HK-2 (cell line): Measurements from ENCODE around the gene CALCOCO1.
"Not testable (repeated sequence)": the region's sequence is repeated elsewhere in the genome, so short reads cannot be mapped to it uniquely, and the experiment has no call there.

Experiments used
- DNase-seq: peaks from one replicate; pipeline ENCODE4 v3.0.0-alpha.2; 2018; ENCODE audit not compliant: unreplicated experiment

CALCOCO1 gene

DNA sequence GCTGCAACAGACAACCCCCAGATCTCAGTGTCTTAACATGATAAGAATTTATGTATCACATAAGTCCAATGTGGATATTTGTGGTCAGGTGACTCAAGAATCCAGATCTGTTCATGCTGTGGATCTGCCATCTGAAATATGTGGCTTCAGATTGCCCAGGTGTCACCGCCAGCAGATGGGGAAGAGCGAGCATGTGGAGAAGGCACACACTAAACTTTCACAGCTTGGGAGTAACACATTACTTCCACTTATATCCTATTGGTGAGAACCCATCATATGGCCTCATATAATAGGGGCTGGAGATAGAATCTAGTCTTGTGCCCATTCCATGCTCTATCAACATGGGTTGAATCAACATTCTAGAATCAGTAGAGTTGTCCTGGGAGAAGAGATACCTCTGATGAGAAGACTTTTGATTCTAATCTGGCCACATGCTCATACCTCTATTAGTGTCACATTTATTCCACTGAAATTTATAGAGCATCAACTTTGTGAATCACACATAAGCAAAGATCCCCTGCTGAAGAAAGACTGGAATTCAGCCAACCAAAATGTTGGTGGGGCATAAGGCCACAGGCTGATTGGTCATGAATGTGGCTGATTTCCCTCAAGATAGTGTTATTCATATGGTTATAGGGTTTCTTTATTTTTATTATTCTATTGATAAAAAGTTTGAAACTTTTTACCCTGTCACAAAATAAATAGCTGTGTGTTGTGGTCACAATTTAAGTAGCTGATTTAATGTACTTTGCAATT lies 6.0 kb upstream of the CALCOCO1 start:
- DNase-seq, result no peak

DNA sequence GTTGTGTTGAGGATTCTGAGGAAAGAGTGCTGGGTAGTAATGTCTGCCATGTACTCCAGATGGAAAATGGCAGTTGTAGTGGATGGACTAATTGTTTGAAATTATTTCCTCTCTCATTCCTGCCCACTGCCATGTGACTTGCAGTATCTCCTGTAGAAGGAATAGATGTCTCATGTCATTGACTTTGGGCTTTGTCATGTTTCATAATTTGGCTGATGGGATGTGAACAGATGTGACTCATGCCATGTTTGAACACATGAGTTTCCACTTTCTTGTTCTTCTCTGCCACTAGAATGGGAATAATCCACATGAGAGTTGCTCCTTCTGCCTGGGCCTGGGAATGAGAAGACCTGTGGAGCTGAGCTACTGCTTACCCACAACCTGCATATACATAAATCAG lies 2.4 kb upstream of the CALCOCO1 start:
- DNase-seq, result no peak

DNA sequence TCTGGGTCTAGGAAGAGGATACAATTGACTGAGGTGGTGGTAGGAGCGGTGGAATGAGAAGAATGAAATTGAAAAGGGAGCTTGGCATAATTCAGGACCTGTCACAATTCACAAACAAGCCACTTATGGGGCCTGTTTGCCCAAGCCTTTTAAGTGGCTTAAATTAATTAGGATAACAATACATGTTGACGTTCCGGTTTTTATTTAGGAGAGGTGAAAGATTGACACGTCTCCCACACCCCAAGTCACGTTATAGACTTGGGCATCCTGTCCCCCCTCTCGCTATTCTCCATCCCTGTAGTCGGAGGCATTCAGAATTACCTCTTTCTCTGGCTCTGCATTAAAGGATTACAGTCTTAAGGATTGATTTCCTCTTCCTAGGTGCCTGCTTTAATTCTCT lies 954 bp upstream of the CALCOCO1 start:
- DNase-seq, result no peak

DNA sequence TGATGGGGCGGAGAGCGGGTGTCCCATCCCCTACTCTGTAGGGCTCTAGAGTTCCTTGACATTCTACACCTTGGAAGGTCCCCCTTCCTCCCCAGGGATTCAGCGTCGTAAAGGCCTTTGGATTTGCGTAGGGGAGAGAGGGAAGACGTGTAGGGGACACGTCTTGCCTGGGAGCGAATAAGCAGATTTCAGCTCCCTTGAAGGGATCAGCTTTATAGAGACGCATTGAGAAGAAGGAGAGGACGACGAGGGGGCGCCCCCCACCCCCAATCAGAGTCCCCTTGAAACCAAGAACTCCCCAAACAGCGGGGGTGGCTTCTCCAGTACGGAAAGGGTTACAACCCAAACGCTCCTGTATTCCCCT lies 324 bp downstream of the CALCOCO1 start:
- DNase-seq, result no peak

DNA sequence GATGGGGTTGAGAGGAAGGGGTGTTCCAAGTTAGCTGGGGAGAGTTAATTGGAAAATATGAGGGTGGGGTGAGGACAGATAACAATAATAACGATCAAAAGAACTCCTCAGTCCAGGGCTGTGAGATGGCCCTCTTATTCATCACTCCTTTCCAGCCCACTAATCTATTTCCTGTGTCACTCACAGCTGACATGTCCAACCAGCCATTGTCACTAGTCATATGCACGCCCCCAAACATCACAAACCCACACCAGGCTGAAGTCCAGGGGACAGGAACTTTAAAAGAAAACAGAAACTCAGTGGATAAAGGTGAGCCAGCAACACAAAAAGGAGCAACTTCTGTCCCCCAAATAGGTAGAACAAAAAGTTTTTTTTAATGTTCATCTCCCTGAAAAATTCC lies 911 bp downstream of the CALCOCO1 start:
- DNase-seq, result no peak

DNA sequence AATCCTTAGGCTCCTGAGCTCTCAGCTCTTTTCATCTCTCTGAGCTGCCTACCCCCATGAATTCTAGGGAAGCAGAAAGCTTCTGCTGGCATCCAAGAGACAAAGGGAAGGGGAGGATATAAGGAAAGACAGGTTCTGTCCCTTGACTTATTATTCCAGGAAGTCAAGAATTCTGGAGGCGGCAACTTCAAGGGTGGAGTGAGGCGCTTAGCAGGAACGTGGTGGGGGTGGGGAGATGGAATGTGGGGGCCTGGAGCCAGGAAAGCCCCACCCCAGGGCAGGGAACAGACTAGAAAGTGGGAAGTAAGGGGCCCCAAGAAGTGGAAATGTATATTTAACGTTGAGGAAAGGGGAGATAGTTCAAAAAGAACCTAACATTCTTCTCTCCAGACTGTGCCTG lies 1.4 kb downstream of the CALCOCO1 start:
- no peak for DNase-seq

DNA sequence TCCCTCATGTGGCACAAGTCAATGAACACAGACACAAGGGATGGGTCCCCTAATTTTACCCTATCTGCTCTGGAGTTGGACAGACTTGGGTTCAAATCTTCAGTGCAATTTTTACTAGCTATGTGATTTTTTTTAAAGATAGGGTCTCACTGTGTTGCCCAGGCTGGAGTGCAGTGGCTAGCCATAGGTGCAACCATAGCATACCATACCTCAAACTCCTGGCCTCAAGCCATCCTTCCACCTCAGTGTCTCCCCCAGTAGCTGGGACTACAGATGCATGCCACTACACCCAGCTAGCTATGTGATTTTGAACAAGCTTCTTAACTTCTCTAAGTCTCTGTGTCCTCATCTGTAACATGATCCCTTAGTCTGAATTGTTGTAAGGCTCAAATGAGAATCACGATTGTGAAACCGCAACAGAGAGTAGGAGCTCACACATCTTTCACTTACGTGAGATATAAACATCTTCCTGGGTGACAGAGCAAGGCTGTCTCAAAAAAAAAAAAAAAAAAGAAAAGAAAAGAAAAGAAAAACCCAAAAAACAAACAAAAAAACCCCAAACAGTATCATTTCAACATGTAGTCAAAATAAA lies 4.7 kb downstream of the CALCOCO1 start:
- no peak for DNase-seq

DNA sequence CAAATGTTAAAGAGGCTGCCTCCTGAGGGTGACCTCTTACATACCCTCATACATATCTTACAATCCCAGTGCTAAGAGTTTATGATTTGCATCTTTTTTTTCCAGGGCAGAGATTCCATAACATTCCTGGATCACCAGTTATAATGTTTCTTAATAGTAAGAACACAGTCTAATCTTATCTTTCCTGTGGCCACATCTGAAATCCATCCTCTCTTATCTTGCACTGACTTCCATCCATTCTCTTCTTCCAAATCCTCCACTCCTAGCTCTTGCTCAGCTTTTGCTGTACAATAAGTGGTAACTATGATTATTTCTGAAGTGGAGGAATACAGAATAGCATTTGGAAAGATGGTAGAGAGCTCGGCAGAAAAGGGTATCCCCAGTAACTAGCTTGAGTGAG lies 6.3 kb downstream of the CALCOCO1 start:
- DNase-seq, result no peak

DNA sequence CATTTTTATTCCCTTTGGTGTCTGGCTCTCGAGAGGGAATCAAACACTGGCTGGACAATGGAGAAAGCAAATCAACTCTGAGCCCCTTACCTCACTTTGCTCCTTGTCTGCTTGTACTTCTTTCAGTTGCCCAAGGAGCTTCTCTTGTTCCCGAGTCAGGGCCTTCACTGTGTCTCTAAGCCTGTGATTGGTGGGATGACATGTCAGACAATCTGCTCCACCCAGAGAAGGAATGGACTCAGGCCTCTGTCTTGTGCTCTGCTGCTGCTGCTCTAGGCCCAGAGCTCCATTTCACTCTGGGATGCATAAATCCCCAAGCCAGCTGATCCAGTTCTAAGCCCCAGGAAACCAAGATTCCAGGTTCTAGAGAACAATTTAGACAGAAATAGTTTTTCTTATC lies 7.6 kb downstream of the CALCOCO1 start:
- DNase-seq, result no peak

DNA sequence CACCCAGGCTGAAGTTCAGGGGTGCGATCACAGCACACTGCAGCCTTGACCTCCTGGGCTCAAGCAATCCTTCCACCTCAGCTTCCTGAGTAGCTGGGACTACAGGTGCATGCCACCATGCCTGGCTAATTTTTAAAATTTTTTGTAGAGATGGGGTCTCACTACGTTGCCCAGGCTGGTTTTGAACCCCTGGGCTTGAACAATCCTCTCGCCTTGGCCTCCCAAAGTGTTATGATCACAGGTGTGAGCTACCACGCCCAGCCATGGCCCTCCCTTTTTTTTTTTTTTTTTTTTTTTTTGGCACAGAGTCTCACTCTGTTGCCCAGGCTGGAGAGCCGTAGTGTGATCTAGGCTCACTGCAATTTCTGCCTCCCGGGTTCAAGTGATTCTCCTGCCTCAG lies 8.7 kb downstream of the CALCOCO1 start:
- not testable (repeated sequence) for DNase-seq

DNA sequence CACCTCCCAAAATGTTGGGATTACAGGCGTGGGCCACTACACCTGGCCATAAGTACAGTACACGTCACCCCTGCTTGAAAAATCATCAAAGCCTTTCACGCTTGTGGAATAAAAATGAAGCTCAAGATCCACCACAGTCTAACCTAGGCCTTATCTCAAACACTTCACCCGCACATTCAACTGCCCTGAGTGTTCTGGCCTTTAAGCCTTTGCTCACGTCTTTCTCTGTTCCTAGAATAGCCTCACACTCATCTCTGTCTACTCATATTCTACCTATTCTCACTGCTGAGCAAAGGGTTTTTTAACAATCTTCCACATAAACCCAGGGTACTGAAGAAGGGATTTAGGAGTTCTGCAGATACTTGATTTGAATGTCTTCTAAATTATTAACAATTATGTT lies 9.9 kb downstream of the CALCOCO1 start:
- DNase-seq, result no peak

DNA sequence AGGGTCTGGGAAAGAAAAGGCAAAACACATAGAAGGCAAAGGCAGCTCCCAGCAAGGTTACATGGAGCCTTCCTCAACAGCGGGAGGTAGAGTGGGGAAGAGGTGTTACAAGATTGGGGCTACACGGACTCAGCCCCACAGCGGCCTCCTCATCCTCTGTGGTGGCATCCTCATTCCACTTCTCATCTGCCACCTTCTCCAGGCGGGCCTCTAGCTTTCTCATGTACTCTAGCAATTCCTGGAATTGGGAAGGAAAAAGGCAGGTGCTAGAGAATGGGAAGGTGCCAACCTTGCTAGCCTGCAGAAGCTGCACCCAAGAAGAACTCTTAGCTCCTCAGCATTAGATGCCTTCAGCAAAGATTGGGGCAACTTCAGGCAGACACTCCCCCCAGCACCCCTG lies 13.2 kb downstream of the CALCOCO1 start:
- DNase-seq, result no peak

DNA sequence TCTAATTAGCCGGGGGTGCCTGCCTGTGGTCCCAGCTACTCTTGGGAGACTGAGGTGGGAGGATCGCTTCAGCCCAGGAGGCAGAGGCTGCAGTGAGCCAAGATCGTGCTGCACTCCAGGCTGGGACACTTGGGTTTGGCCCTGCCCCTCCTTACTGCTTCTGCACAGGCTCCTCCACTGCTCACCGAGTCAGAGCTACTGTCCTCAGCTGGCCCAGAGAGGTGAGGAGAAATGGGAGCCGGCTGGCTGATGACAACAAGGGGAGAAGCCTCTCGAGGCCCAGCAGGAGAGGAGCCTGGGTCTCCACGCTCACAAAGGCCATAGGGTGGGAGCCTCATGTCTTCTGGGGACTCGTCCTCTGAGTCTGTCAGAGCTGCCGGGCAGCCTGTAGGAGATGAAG lies 13.7 kb downstream of the CALCOCO1 start:
- no peak for DNase-seq

DNA sequence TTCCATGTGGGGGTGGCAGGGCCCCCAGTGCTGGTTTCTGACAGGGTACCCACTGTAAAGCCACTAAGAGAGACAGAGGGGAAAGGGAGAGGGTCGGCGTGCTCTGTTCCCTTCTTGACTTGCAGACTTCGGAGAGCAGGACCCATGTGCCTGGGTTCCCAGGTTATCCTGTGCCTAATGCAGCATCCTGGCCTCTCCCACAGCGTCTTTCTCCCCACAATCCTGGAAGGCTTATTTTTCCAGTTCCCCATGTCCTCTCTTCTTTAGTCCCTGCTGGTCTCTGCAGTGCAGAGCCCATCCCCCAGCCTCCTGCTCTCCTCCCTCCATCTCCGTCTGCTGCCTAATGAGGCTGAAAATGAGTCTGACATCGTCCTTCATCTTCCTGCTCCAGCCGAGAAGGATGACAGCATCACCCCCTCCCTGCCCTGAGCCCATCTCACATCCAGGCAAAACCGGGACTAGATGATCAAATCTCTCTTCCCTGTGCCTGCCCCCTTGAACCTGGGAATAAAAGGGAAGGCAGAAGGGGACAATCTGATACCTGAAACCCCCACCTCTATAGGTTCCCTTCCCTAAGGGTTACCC lies 15.1 kb downstream of the CALCOCO1 start:
- no peak for DNase-seq

DNA sequence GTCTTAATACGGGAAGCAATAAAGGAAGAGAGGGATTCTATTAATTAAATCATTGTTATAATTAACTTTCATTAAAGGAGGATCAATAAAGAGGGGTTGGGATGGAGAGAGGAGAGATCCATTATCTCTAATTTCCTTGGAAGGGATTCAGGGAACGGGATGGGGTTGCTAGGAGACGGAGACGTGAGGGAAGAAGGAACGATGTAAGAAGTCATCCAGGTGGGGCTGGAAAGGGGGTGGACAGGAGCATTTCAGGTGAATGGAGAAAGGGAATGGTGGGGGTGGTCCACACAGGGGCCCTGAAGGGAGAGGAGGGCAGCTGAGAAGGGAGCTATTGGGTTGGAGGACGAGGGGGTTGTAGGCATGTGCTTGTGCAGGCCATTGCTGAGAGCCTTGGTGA lies 17.2 kb downstream of the CALCOCO1 start:
- DNase-seq, result no peak

DNA sequence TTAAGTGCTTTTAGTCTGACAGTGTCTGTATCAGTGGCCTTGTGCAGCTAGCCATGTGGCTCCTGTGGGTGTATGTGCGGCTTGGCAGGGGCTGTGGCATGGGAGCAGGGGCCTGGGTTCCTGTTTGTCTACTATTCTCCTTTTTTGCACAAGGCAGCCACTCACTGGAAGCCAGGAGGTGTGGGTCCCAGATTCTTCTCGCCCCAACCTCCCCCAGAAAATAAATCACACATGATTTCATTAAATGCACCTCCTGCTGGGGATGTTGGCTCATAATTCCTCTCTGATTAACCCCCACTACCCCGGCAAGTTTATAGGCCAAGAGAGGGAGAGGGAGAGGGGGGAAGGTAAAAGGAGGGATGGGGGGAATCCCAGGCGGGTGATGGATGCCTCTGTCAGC lies 17.6 kb downstream of the CALCOCO1 start:
- no peak for DNase-seq

DNA sequence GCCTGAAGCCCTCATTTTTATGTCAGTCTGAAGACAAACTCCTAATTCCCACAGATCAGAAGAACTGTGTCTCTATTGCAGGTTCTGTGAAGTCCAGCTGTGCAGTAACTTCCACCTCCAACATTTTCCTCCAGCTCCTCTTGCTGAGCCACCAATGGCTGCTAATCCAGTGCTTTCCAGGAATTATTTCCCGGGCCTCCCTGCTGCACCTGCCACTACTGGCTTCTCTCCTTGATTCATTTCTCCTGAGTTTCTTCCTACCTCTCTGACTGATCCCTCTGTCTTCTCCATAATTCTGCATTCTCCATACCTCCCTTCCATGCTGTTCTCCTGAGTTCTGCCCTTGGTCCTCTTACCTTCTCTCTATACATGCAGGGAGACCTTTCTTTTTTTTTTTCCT lies 21.2 kb downstream of the CALCOCO1 start:
- no peak for DNase-seq

DNA sequence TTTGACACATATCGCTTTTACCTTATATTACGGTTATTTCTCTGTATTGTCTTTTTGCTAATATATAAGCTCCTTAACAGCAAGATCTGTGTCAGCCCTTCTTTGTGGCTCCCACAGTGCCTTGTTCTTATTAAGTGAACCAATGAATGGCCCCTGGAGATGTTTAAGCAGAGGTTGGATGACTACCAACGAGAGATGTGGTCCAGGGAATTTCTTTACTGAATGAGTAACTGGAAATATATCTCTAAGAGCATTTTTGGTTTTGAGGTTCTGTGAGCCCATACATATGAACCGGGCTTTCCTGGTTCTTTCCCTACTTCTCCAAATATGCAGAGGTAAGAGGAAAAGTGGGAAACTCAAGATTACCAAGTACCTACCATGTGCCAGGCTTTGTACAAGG lies 23.5 kb downstream of the CALCOCO1 start:
- DNase-seq, result no peak

DNA sequence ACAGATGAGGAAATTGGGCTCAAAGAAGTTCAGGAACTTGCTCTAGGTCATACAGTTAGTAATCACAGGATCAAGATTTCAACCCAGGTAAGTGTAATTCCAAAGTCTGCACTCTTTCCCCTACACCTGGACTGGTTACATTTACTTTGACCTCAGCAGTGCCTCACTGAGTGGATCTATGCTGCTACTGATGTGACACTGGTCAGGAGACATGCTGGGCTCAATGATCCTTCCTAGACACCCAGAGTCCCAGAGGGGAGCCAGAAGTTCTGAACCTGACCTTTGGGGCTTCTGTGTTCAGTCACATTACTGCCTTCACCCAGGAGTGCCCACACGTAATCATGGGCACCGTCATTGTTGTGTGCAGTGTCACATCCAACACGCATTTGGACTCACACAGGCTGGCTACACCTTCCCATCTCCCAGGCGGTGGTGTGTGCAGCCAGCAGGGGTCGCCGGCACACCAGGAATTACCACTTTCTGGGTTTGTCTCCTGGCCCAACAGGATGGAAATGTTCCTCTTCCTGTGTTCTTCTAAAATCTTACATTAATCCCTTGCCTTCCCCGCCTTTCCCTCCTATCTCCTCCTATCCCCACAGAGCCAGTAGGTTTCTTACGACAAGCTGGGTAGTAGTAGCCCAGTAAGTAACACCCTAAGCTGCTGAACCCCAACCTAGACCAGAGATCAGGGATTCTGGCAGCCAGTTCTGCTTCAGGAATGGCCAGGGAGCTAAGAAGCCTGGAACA lies 25.6 kb downstream of the CALCOCO1 start:
- peak; percentile 75 for DNase-seq

DNA sequence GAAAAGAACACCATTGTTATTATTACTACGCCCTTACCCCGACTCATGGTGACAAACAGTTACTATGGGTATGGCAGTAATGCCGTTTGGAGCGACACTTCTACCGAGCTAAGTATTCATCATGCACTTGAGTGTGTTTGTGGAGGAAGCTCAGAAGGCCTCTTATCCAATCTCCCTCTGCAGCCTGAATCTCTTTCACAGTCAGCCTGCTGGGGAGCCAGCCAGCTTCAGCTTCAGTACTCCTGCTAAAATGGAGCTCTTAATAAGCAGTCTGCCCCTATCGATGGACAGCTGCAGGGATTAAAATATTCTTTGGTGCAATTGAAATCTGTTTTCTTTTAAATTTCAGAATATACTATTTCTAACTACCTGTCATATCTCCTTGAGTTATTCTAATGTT lies 26.7 kb downstream of the CALCOCO1 start:
- DNase-seq, result no peak

DNA sequence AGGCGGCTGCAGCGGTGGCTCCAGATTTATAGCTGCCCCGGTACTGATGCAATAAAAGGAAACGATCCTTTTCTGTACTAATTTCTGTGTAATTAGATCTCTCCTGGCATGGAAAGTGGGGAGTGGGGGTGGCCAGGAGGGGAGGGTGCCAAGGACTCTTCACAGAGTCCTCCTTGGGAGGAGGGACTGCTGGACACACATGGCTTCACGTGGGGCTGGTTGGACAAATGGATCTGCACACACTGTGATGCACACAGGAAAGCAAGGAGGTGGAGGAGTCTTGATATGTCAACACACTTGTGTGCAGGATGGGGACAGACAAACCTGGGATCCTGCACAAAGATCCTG lies 27.6 kb downstream of the CALCOCO1 start:
- no peak for DNase-seq

DNA sequence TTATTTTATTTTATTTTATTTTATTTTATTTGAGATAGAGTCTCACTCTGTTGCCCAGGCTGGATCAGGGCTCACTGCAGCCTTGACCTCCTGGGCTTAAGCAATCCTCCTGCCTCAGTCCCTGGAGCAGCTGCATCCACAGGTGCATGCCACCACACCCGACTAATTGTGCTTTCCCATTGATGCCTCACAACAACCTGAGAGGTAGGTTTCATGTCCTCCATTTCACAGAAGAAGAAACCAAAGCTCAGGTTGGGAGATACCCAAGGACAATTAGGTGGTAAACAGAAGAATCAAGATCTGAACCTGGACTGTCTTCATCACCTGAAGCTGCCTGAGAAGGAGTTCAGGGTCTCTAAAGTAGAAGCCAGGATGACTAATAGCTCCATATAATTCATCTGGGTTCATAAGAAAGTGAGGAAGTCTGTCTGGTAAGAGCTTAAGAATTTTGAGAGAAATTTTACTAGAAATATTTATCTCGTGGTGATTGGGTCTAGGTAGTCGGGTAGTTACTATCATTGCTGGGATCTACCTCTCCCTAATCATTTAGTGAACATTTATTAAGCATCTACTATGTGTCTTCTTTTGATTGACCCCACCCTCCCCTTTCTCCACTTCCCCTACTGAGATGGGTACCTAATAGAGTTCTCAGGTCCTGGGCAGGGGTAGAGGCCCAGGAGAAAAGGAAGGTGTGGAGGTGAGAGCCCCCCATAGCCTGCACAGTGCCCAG lies 28.1 kb downstream of the CALCOCO1 start:
- no peak for DNase-seq
